Activated T-cell treated with anti-CD3 and anti-CD28 coated beads for 1 hour (primary cell): ENCODE data around the gene MRPL24.

Experiments used
- DNase-seq: peaks from one replicate; pipeline ENCODE4 v3.0.0-alpha.2; 2020; ENCODE audit warnings: low read depth

Gene MRPL24

DNA sequence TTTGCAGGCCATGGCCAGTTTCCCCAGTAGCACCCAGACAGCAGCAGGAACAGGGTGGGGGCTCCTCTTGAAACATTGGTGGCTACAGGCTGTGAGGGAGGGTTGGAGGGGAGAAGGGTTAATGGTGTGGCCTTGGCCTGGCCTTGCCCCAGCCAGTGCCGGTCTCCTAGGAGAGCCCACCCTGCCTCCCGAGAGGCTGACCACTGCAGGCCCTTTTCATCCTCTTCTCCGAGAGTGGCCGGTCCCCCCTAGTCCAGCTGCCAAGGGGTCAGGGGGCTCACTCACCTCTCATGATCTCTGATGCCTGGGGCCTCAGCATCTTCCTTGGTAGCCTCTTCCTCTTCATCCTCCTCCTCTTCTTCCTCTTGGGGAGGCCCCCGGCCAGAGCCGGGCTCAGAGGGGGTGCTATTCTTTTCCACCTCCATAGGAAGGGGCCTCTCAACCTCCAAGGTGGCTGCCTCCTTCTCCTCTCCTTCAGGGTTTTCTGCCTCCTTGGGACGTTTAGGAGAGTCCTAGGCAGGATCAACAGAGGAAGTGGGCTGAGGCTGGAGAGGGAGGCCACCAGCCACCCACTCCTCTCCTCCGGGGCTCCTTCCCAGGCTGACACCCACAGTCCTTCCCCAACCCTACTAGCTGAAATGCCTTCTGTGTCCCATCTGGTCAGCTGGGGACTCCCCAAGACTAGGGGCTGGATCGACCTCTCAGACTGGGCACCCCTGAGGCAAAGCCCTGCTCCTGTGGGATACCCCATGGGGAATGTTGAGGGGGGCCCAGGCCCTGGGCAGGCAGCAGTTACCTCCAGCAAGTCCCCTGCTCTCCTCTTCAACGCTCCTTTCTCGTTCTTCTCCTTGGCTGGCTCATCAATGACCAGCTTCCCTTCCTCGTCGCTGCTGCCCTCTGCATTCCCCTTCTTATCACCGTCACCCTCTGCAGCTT, 2.7 kb upstream of the MRPL24 start:
- DNase-seq: no peak

DNA sequence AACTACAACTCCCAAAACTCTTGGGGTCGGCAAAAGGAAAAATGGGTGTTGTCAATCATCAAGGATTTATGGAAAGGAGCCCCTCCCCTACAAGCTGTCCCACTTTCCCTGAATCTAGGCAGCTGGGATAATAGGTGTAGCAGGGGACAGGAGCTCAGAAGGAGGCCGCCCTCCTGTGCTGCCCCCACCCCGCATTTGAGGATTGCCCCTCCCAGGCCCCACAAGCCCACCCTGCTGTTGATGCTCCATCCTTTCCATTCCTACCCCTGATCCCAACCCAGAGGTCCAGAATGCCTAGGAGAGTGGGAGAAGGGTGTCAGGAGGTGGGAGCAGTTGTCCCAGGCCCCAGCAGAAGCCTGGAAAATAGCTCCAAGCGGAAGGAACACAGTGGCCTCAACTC, 1.9 kb upstream of the MRPL24 start:
- no peak for DNase-seq

DNA sequence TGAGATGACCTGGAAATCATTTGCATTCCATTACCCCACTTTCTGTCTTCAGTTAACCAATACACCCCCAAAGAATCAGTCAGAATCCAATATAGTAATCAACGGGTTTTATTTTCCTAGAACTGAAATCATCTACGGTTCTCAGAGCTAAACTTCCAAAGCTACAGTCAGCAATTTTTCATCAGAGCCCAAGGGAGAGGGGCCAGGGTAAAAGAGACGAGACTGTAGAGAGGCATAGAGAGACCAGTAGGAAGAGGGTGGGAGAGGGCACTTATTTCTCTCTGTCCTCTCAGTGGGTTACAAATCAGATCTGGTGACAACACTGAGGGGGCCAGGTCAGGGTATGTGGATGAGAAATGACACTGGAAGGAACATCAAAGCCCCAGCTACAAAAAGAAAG, 1.1 kb upstream of the MRPL24 start:
- no peak for DNase-seq

- no peak for DNase-seq
Observed at GRCh38 chr1:156741481-156741983, 644 bp upstream of the MRPL24 start.

DNA sequence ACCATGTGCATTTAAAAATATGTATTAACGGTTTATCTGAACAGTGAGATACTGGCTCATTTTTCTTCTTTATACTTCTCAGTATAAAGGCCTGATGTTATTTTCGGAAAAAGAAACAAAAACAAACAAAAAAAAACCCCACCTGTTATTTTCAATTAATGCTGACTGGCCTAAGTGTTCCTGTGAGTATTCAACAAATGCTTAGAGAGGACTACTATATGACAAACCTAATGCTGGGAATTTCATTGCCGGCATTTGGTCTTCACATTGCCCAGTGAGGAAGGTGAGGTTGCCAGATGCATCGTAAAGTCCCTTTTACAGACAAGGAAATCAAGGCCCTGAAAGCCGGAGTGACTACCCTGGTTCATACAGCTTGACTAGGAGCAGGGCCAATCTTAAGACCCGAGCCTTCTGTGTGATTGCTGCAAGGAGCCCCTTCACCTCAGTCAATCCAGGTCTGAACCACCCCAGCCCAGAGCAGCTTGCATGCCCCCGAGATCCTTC, 599 bp downstream of the MRPL24 start:
- DNase-seq: no peak

GRCh38 chr1:156738916-156739315, 2.0 kb downstream of the MRPL24 start:
- DNase-seq: no peak

- no peak for DNase-seq
Observed at GRCh38 chr1:156738407-156738806, 2.5 kb downstream of the MRPL24 start.

DNA sequence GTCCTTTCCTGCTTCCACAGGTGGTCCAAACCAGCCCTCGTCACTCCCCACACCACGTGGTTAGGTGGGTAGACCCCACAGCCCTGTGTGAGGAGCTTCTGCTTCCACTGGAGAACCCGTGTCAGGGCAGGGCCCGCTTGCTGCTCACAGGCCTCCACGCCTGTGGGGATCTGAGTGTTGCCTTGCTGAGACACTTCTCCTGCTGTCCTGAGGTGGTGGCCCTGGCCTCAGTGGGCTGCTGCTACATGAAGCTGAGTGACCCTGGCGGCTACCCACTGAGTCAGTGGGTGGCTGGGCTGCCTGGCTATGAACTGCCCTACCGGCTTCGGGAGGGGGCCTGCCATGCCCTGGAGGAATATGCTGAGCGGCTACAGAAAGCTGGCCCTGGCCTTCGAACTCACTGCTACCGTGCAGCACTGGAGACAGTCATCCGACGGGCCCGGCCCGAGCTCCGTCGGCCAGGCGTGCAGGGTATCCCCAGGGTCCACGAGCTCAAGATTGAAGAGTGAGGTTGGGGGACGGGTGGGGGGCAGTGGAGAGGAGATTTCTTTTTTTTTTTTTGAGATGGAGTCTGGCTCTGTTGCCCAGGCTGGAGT, 6.8 kb downstream of the MRPL24 start:
- no peak for DNase-seq

GRCh38 chr1:156728599-156729462, 12.1 kb downstream of the MRPL24 start, which contains the start of gene ISG20L2:
TSS of gene ISG20L2 (minus strand) at chr1:156728766. CDS start at chr1:156727652, 1,114 bp downstream.
- DNase-seq: peak; percentile 84

- DNase-seq: peak; percentile 55
Observed at GRCh38 chr1:156727926-156728598, 12.8 kb downstream of the MRPL24 start, which contains the start of gene METTL25B. TSS of gene METTL25B (plus strand) at chr1:156728469. CDS start at chr1:156729105, 636 bp downstream.

DNA sequence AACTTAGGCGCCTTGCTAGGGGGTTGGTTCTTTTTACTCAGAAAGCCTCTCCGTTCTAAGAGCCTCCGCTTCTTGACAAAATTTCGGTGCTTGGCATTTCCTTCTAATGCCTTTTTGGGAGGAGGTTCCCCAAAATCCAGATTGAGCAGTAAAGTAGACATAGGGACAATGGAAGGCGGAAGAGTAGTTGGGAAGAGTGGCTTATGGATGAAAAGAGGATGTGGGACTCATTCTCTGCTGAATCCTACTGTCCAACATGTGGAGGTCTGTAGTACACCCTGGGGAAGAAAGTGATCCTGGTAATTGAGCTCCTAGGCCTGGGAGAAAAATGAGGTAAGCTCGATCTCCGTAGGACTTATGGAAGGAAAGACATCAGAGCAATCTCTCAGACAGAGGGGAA, 13.4 kb downstream of the MRPL24 start:
- no peak for DNase-seq

GRCh38 chr1:156726549-156727226, 14.2 kb downstream of the MRPL24 start:
- no peak for DNase-seq

GRCh38 chr1:156725683-156726280, 15.1 kb downstream of the MRPL24 start:
- peak; percentile 78 for DNase-seq

GRCh38 chr1:156721535-156721934, 19.4 kb downstream of the MRPL24 start:
- no peak for DNase-seq

- no peak for DNase-seq
Observed at GRCh38 chr1:156721131-156721530, 19.8 kb downstream of the MRPL24 start.

DNA sequence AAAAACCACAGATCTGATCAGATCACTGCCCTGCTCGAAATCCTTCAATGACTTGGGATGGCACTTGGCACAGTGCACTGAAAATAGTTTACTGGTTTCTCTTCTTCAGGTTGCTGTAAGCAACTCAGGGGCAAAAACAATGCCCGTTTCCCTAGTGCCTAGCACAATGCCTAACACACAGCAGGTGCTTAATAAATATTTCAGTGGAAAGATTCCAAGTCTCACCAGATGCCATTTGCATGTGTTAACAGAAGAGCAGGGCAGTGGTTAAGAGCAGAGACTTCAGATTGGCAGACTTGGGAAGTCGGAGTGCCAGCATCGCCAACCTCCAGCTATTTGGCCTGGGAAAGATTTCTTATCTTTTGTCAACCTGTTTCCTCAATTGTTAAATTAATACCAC, 23.5 kb downstream of the MRPL24 start:
- DNase-seq: no peak

DNA sequence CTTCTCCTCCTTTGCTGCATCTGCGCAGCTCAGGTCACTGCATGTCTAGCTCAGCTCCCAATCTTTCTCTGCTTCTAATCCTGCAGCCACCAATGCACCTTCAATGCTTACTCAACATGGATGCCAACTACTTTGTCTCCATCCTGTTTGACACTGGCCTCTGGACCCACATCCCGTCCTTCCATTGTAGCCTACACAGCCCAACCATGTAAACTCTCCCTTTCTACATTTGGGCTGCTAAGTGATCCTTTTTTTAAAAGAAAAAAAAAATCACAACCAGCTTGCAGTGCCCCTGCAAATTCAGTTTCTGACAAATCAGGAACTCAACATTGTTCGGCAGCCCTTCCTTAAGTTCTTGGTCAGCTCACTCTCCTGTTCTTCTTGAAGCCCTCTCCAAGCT, 26.1 kb downstream of the MRPL24 start:
- DNase-seq: no peak

GRCh38 chr1:156712626-156713025, 28.3 kb downstream of the MRPL24 start:
- no peak for DNase-seq

GRCh38 chr1:156711011-156711817, 29.7 kb downstream of the MRPL24 start:
- no peak for DNase-seq
